HEK293 (cell line): ENCODE results near the gene IL36RN.

ENCODE experiments used
- CTCF ChIA-PET: fragments of 350-600 bp; formaldehyde crosslinking; extraction: SDS; loops from one replicate; lab custom pipeline; 2021; ENCODE audit warnings: antibody characterized with exemption; lab: Yijun Ruan, JAX
- POLR2A ChIA-PET: fragments of 300-600 bp; formaldehyde crosslinking; extraction: SDS; loops from one replicate; lab custom pipeline; 2020; ENCODE audit warnings: antibody characterized with exemption, inconsistent platforms; lab: Yijun Ruan, JAX
- H3K27ac ChIP-seq: fragments of 200-500 bp; sonication (Bioruptor generic); 2 replicates; pipeline ENCODE4 v1.5.1; 2014; ENCODE audit warnings: low read depth, low read length, control low read depth, inconsistent platforms; ENCODE audit errors: extremely low read depth
- H3K36me3 ChIP-seq, 2 experiments: fragments of 200-500 bp in 1 of 2; sonication (Bioruptor generic) in 1 of 2; 1 replicate in 1 of 2; 2 replicates in 1 of 2; pipeline ENCODE4 v1.5.1; 2014 to 2017; ENCODE audit warnings: inconsistent platforms in 2 of 2, low read length in 2 of 2; ENCODE audit not compliant: control insufficient read depth in 2 of 2, insufficient read depth in 1 of 2
- H3K4me1 ChIP-seq: fragments of 200-500 bp; sonication (Bioruptor generic); 2 replicates; pipeline ENCODE4 v1.5.1; 2014; ENCODE audit warnings: mild to moderate bottlenecking, low read length, inconsistent platforms; ENCODE audit not compliant: control insufficient read depth, insufficient read depth
- H3K4me3 ChIP-seq: 2 replicates; pipeline ENCODE4 v1.5.1; 2011; ENCODE audit warnings: low read depth, mild to moderate bottlenecking, control low read depth, low read length, moderate library complexity
- H3K9me3 ChIP-seq: fragments of 200-500 bp; sonication (Bioruptor generic); 2 replicates; pipeline ENCODE4 v1.5.1; 2014; ENCODE audit warnings: low read depth, low read length, inconsistent platforms; ENCODE audit not compliant: control insufficient read depth, insufficient read depth
- EGR2 ChIP-seq: fragments of 450-650 bp; formaldehyde crosslinking; IDR thresholded peaks from 2 replicates; pipeline ENCODE4 v1.5.1; 2016; ENCODE audit warnings: low read depth, missing biosample characterization, missing genetic modification characterization
- KLF10 ChIP-seq: fragments of 450-650 bp; IDR thresholded peaks from 2 replicates; pipeline ENCODE4 v1.5.1; 2018; ENCODE audit warnings: missing biosample characterization, mild to moderate bottlenecking, missing genetic modification characterization
- RBAK ChIP-seq: fragments of 450-650 bp; formaldehyde crosslinking; IDR thresholded peaks from 2 replicates; pipeline ENCODE4 v1.5.1; 2016; ENCODE audit warnings: missing biosample characterization, missing genetic modification characterization
- TRIM28 ChIP-seq: IDR thresholded peaks from 2 replicates; pipeline ENCODE4 v1.6.1; 2011; ENCODE audit warnings: low read length, control low read depth, borderline replicate concordance
- YY1 ChIP-seq: fragments of 450-650 bp; formaldehyde crosslinking; IDR thresholded peaks from 2 replicates; pipeline ENCODE4 v1.5.1; 2018; ENCODE audit warnings: missing biosample characterization, missing genetic modification characterization
- ZBTB21 ChIP-seq: fragments of 450-650 bp; formaldehyde crosslinking; IDR thresholded peaks from 2 replicates; pipeline ENCODE4 v1.5.1; 2017; ENCODE audit warnings: missing biosample characterization, missing genetic modification characterization
- ZBTB26 ChIP-seq: fragments of 450-650 bp; formaldehyde crosslinking; optimal IDR thresholded peaks from 2 replicates; pipeline ENCODE3; 2016; ENCODE audit warnings: missing biosample characterization, mild to moderate bottlenecking, missing genetic modification characterization
- ZNF133 ChIP-seq: fragments of 450-650 bp; formaldehyde crosslinking; IDR thresholded peaks from 2 replicates; pipeline ENCODE4 v1.5.1; 2016; ENCODE audit warnings: missing biosample characterization, missing genetic modification characterization
- ZNF211 ChIP-seq: fragments of 450-650 bp; formaldehyde crosslinking; IDR thresholded peaks from 2 replicates; pipeline ENCODE4 v1.5.1; 2016; ENCODE audit warnings: low read depth, missing biosample characterization, missing genetic modification characterization
- ZNF221 ChIP-seq: fragments of 450-650 bp; formaldehyde crosslinking; IDR thresholded peaks from 2 replicates; pipeline ENCODE4 v1.5.1; 2017; ENCODE audit warnings: missing biosample characterization, missing genetic modification characterization, borderline replicate concordance
- ZNF23 ChIP-seq: fragments of 450-650 bp; formaldehyde crosslinking; IDR thresholded peaks from 2 replicates; pipeline ENCODE4 v1.5.1; 2016; ENCODE audit warnings: missing biosample characterization, missing genetic modification characterization, borderline replicate concordance
- ZNF24 ChIP-seq: fragments of 450-650 bp; formaldehyde crosslinking; IDR thresholded peaks from 2 replicates; pipeline ENCODE4 v1.5.1; 2016; ENCODE audit warnings: missing biosample characterization, missing genetic modification characterization
- ZNF274 ChIP-seq, 2 experiments: fragments of 200-500 bp in 1 of 2; fragments of 450-650 bp in 1 of 2; sonication (Bioruptor generic) in 1 of 2; formaldehyde crosslinking in 1 of 2; IDR thresholded peaks; 2 replicates each; pipeline versions ENCODE4 v1.5.1 to v1.6.1; 2014 to 2016; ENCODE audit warnings: borderline replicate concordance in 1 of 2, inconsistent platforms in 1 of 2, low read length in 1 of 2, missing biosample characterization in 1 of 2, missing genetic modification characterization in 1 of 2
- ZNF302 ChIP-seq: fragments of 450-650 bp; formaldehyde crosslinking; IDR thresholded peaks from 2 replicates; pipeline ENCODE4 v1.5.1; 2016; ENCODE audit warnings: missing biosample characterization, missing genetic modification characterization, low read depth
- ZNF404 ChIP-seq: fragments of 450-650 bp; formaldehyde crosslinking; IDR thresholded peaks from 2 replicates; pipeline ENCODE4 v1.5.1; 2017; ENCODE audit warnings: missing biosample characterization, missing genetic modification characterization
- ZNF513 ChIP-seq: fragments of 450-650 bp; IDR thresholded peaks from 2 replicates; pipeline ENCODE4 v1.5.1; 2018; ENCODE audit warnings: missing biosample characterization, missing genetic modification characterization
- ZNF521 ChIP-seq: fragments of 450-650 bp; formaldehyde crosslinking; IDR thresholded peaks from 2 replicates; pipeline ENCODE4 v1.5.1; 2017; ENCODE audit warnings: missing biosample characterization, mild to moderate bottlenecking, missing genetic modification characterization
- ZNF544 ChIP-seq: fragments of 450-650 bp; formaldehyde crosslinking; IDR thresholded peaks from 2 replicates; pipeline ENCODE4 v1.5.0; 2017; ENCODE audit warnings: missing biosample characterization, missing genetic modification characterization
- ZNF560 ChIP-seq: fragments of 450-650 bp; formaldehyde crosslinking; IDR thresholded peaks from 2 replicates; pipeline ENCODE4 v1.5.1; 2017; ENCODE audit warnings: missing biosample characterization, missing genetic modification characterization, borderline replicate concordance
- ZNF561 ChIP-seq: fragments of 450-650 bp; IDR thresholded peaks from 2 replicates; pipeline ENCODE4 v1.5.1; 2018; ENCODE audit warnings: missing biosample characterization, missing genetic modification characterization, borderline replicate concordance
- ZNF626 ChIP-seq: fragments of 450-650 bp; sonication (Bioruptor Pico); formaldehyde crosslinking; IDR thresholded peaks from 2 replicates; pipeline ENCODE4 v1.5.1; 2018; ENCODE audit warnings: missing biosample characterization, missing genetic modification characterization, inconsistent platforms
- ZNF701 ChIP-seq: fragments of 450-650 bp; formaldehyde crosslinking; IDR thresholded peaks from 2 replicates; pipeline ENCODE4 v1.5.1; 2016; ENCODE audit warnings: missing biosample characterization, missing genetic modification characterization
- ZNF704 ChIP-seq: fragments of 450-650 bp; formaldehyde crosslinking; IDR thresholded peaks from 2 replicates; pipeline ENCODE4 v1.5.1; 2016; ENCODE audit warnings: missing biosample characterization, missing genetic modification characterization
- ZSCAN18 ChIP-seq: fragments of 450-650 bp; formaldehyde crosslinking; IDR thresholded peaks from 2 replicates; pipeline ENCODE4 v1.5.1; 2016; ENCODE audit warnings: missing biosample characterization, missing genetic modification characterization
- TF ChIP-seq, protein P1 (sequence below): fragments of 450-650 bp; formaldehyde crosslinking; IDR thresholded peaks from 2 replicates; pipeline ENCODE4 v1.5.1; 2016; ENCODE audit warnings: missing biosample characterization, missing genetic modification characterization
- TF ChIP-seq, protein P2 (sequence below): fragments of 450-650 bp; formaldehyde crosslinking; IDR thresholded peaks from 2 replicates; pipeline ENCODE4 v1.5.1; 2016; ENCODE audit warnings: missing biosample characterization, missing genetic modification characterization

Gene IL36RN

GRCh38 chr2:113064898-113065297, 5.9 kb downstream of the IL36RN start:
- TF ChIP-seq ZNF211 (tag by site-specific recombination): no peak
- TF ChIP-seq ZNF302: no peak
- no peak for TF ChIP-seq ZNF133 (tag by site-specific recombination)
- no peak for TF ChIP-seq RBAK (tag by site-specific recombination)
- TF ChIP-seq ZNF521: no peak
- no peak for TF ChIP-seq ZNF404
- no peak for TF ChIP-seq ZNF701 (tag by site-specific recombination)
- TF ChIP-seq, protein P1, sequence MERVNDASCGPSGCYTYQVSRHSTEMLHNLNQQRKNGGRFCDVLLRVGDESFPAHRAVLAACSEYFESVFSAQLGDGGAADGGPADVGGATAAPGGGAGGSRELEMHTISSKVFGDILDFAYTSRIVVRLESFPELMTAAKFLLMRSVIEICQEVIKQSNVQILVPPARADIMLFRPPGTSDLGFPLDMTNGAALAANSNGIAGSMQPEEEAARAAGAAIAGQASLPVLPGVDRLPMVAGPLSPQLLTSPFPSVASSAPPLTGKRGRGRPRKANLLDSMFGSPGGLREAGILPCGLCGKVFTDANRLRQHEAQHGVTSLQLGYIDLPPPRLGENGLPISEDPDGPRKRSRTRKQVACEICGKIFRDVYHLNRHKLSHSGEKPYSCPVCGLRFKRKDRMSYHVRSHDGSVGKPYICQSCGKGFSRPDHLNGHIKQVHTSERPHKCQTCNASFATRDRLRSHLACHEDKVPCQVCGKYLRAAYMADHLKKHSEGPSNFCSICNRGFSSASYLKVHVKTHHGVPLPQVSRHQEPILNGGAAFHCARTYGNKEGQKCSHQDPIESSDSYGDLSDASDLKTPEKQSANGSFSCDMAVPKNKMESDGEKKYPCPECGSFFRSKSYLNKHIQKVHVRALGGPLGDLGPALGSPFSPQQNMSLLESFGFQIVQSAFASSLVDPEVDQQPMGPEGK (tag by site-specific recombination): no peak
- no peak for TF ChIP-seq ZNF544 (tag by site-specific recombination)
- TF ChIP-seq ZNF274 (IDR thresholded peaks at IDR 0.05; ENCODE audit: low read length): no peak
- TF ChIP-seq ZNF274 (tag by site-specific recombination; IDR thresholded peaks at IDR 0.05; ENCODE audit: borderline replicate concordance): no peak
- TF ChIP-seq KLF10 (tag by site-specific recombination): no peak
- TF ChIP-seq ZNF704 (tag by site-specific recombination): no peak
- TF ChIP-seq ZNF23 (tag by site-specific recombination): no peak
- no peak for TF ChIP-seq ZNF626 (tag by site-specific recombination)
- TF ChIP-seq, all 188 proteins: peak for 0
- CTCF ChIA-PET: interaction anchor here (0.5 to 1.3 kb wide), 3 partner anchors 15 to 326 kb away, joined by 3 to 7 read pairs (median 4); no protein-coding TSS in a partner anchor
- Histone ChIP-seq H3K4me1 (no peaks in the 10 kb centered on the region), H3K4me3 (no peak overlapping the region), H3K36me3 (no peaks in the 10 kb centered on the region), H3K9me3 (no peaks in the 10 kb centered on the region), H3K27ac (no peak overlapping the region)
- POLR2A ChIA-PET: no interaction called here

DNA sequence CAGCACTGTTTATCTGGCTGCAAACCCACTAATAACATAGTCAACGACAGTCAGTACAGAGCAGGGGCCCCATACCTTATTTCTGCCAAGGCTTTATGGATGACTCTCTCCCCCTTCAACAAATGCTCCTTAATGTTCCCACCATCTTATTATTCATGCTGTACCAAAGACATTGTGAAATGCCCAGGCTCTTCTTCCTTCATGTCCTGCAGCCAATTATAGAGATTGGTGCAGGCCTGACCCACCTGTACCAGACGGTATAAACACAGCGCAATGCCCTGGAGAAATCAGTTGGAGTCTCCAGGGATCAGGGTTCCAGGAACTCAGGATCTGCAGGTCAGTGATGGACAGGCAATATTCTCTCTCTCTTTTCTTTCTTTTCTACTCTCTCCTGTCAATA, 8.7 kb downstream of the IL36RN start, which contains the start of gene IL1F10:
TSS of gene IL1F10 (plus strand) at position 290 of the 400 bp plus-strand sequence. CDS start 4,769 bp downstream, outside the sequence.
- TF ChIP-seq, protein P2, sequence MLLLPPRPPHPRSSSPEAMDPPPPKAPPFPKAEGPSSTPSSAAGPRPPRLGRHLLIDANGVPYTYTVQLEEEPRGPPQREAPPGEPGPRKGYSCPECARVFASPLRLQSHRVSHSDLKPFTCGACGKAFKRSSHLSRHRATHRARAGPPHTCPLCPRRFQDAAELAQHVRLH: no peak
- TF ChIP-seq TRIM28 (no peak), ZSCAN18 (tag by site-specific recombination) (no peak), ZNF24 (no peak), ZNF561 (tag by site-specific recombination) (no peak), ZBTB26 (no peak), ZNF513 (tag by site-specific recombination) (no peak), EGR2 (tag by site-specific recombination) (no peak), ZNF560 (tag by site-specific recombination) (no peak), ZBTB21 (tag by site-specific recombination) (no peak), YY1 (tag by site-specific recombination) (no peak), ZNF221 (tag by site-specific recombination) (no peak), RBAK (tag by site-specific recombination) (no peak)
- ChIA-PET CTCF (interaction anchor here (1.3 kb wide), 1 partner anchor 12 kb away, joined by 6 read pairs; no protein-coding TSS in a partner anchor), POLR2A (no interaction called here)
- H3K27ac ChIP-seq: no peak within 1 kb of the TSS
- no peak within 1 kb of the TSS for H3K4me3 ChIP-seq
- no peaks in the 10 kb centered on the region for H3K36me3 ChIP-seq
- H3K9me3 ChIP-seq: no peaks in the 10 kb centered on the region
- H3K4me1 ChIP-seq: no peaks in the 10 kb centered on the region
